GM12874 (cell line): ENCODE data around the gene SLC4A5.

Experiments used
- CTCF ChIP-seq: IDR thresholded peaks from 2 replicates; pipeline ENCODE4 v1.5.1; 2011; ENCODE audit warnings: low read depth, mild to moderate bottlenecking, control low read depth, low read length, moderate library complexity; ENCODE audit not compliant: insufficient read depth

SLC4A5 gene

GRCh38 chr2:74181739-74182138 is 161.5 kb downstream of the SLC4A5 start:
- TF ChIP-seq CTCF, result no peak

GRCh38 chr2:74179063-74179865 is 164.0 kb downstream of the SLC4A5 start:
- TF ChIP-seq CTCF, result 0 out of 2 replicates have a peak, but pooled peaks have one; percentile 5

GRCh38 chr2:74178211-74179062 is 164.8 kb downstream of the SLC4A5 start, which contains the start of gene MOB1A:
Gene MOB1A, minus strand, starts transcription at chr2:74178879. Its CDS starts 205 bp downstream, at chr2:74178674.
- no peak for TF ChIP-seq CTCF

- no peak for TF ChIP-seq CTCF
Observed at GRCh38 chr2:74177696-74178095, 165.5 kb downstream of the SLC4A5 start.

GRCh38 chr2:74174909-74175308 is 168.3 kb downstream of the SLC4A5 start:
- no peak for TF ChIP-seq CTCF

- TF ChIP-seq CTCF, result no peak
Observed at GRCh38 chr2:74168739-74169138, 174.5 kb downstream of the SLC4A5 start.
